ENCODE measurements around the gene TMTC4.

DNA sequence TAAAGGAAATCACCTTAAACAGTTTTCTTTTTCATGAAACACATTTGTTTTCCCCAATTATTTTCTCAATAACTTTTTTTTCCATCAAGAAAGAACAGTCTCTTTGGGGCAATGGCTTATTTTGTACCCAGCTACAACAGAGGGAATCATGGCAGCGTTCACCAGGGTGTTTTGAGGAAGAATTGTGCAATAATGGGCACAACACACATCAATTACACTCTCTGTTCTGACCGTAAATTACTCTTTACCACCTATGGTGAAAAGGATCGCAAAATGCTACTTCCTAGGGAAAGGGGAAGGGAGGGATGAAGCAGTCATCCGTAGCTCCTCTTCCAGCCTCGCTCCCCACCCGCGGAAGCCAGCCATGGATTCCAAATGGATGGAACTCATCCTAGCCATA, 38.6 kb downstream of the TMTC4 start:
- TF ChIP-seq SIN3A (IDR thresholded peaks at IDR 0.05; ENCODE audit: borderline replicate concordance, insufficient read depth, low read depth, low read length) (no peak), TCF7L2 (IDR thresholded peaks at IDR 0.05; ENCODE audit: low read depth, low read length) (no peak), POLR2AphosphoS5 (IDR thresholded peaks at IDR 0.05; ENCODE audit: low read depth, low read length) (no peak)
- TF ChIP-seq, protein P1, sequence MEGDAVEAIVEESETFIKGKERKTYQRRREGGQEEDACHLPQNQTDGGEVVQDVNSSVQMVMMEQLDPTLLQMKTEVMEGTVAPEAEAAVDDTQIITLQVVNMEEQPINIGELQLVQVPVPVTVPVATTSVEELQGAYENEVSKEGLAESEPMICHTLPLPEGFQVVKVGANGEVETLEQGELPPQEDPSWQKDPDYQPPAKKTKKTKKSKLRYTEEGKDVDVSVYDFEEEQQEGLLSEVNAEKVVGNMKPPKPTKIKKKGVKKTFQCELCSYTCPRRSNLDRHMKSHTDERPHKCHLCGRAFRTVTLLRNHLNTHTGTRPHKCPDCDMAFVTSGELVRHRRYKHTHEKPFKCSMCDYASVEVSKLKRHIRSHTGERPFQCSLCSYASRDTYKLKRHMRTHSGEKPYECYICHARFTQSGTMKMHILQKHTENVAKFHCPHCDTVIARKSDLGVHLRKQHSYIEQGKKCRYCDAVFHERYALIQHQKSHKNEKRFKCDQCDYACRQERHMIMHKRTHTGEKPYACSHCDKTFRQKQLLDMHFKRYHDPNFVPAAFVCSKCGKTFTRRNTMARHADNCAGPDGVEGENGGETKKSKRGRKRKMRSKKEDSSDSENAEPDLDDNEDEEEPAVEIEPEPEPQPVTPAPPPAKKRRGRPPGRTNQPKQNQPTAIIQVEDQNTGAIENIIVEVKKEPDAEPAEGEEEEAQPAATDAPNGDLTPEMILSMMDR (IDR thresholded peaks at IDR 0.05) = no peak
- TF ChIP-seq, protein P2, sequence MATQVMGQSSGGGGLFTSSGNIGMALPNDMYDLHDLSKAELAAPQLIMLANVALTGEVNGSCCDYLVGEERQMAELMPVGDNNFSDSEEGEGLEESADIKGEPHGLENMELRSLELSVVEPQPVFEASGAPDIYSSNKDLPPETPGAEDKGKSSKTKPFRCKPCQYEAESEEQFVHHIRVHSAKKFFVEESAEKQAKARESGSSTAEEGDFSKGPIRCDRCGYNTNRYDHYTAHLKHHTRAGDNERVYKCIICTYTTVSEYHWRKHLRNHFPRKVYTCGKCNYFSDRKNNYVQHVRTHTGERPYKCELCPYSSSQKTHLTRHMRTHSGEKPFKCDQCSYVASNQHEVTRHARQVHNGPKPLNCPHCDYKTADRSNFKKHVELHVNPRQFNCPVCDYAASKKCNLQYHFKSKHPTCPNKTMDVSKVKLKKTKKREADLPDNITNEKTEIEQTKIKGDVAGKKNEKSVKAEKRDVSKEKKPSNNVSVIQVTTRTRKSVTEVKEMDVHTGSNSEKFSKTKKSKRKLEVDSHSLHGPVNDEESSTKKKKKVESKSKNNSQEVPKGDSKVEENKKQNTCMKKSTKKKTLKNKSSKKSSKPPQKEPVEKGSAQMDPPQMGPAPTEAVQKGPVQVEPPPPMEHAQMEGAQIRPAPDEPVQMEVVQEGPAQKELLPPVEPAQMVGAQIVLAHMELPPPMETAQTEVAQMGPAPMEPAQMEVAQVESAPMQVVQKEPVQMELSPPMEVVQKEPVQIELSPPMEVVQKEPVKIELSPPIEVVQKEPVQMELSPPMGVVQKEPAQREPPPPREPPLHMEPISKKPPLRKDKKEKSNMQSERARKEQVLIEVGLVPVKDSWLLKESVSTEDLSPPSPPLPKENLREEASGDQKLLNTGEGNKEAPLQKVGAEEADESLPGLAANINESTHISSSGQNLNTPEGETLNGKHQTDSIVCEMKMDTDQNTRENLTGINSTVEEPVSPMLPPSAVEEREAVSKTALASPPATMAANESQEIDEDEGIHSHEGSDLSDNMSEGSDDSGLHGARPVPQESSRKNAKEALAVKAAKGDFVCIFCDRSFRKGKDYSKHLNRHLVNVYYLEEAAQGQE (IDR thresholded peaks at IDR 0.05; ENCODE audit: insufficient read depth in 1 of 2, low read depth in 2 of 2, low read length in 1 of 2) = no peak
